SK-N-SH treated with all-trans-retinoic acid at 6 μM for 48 hours (cell line): ENCODE data around the gene ZNF331.

Source experiments
- ATAC-seq: fragments of 200-7000 bp; cut with Tn5 transposase; 3 replicates; pipeline ENCODE4 v1.9.1; 2020; ENCODE audit warnings: mild to moderate bottlenecking, moderate library complexity
- ARNTL ChIP-seq: fragments of 450-650 bp; formaldehyde crosslinking; IDR thresholded peaks from 2 replicates; pipeline ENCODE4 v1.5.0; 2020; ENCODE audit warnings: low read depth, mild to moderate bottlenecking, moderate library complexity, borderline replicate concordance
- BACH2 ChIP-seq: fragments of 250-450 bp; sonication (Bioruptor Pico); IDR thresholded peaks from 2 replicates; pipeline ENCODE4 v1.9.0; 2021; ENCODE audit warnings: mild to moderate bottlenecking, borderline replicate concordance
- CSDC2 ChIP-seq: fragments of 250-450 bp; sonication (Bioruptor Pico); IDR thresholded peaks from 2 replicates; pipeline ENCODE4 v1.5.0; 2020; ENCODE audit warnings: mild to moderate bottlenecking, moderate library complexity
- ESRRG ChIP-seq: fragments of 250-450 bp; sonication (Bioruptor Pico); IDR thresholded peaks from 2 replicates; pipeline ENCODE4 v1.6.1; 2021; ENCODE audit warnings: mild to moderate bottlenecking
- GLIS3 ChIP-seq: fragments of 250-450 bp; sonication (Bioruptor Pico); IDR thresholded peaks from 2 replicates; pipeline ENCODE4 v1.5.0; 2020; ENCODE audit warnings: mild to moderate bottlenecking, moderate library complexity
- ISL1 ChIP-seq: fragments of 250-450 bp; sonication (Bioruptor Pico); IDR thresholded peaks from 2 replicates; pipeline ENCODE4 v2.1.2; 2022; ENCODE audit warnings: mild to moderate bottlenecking, moderate library complexity
- OSR1 ChIP-seq: fragments of 250-450 bp; sonication (Bioruptor Pico); IDR thresholded peaks from 2 replicates; pipeline ENCODE4 v1.8.0; 2022; ENCODE audit warnings: moderate library complexity, mild to moderate bottlenecking, inconsistent platforms
- PPARA ChIP-seq: fragments of 250-450 bp; sonication (Bioruptor Pico); IDR thresholded peaks from 2 replicates; pipeline ENCODE4 v1.5.0; 2020; ENCODE audit warnings: mild to moderate bottlenecking, borderline replicate concordance
- RARB ChIP-seq: fragments of 250-450 bp; sonication (Bioruptor Pico); IDR thresholded peaks from 2 replicates; pipeline ENCODE4 v1.8.0; 2021; ENCODE audit warnings: mild to moderate bottlenecking, moderate library complexity
- SNAI2 ChIP-seq: fragments of 250-450 bp; sonication (Bioruptor Pico); IDR thresholded peaks from 2 replicates; pipeline ENCODE4 v1.5.0; 2020; ENCODE audit warnings: mild to moderate bottlenecking, moderate library complexity
- TOX ChIP-seq: fragments of 250-450 bp; sonication (Bioruptor Pico); IDR thresholded peaks from 2 replicates; pipeline ENCODE4 v1.8.0; 2021; ENCODE audit warnings: mild to moderate bottlenecking, moderate library complexity, borderline replicate concordance
- ZC3H10 ChIP-seq: fragments of 250-450 bp; sonication (Bioruptor Pico); IDR thresholded peaks from 2 replicates; pipeline ENCODE4 v1.5.1; 2021; ENCODE audit warnings: mild to moderate bottlenecking, moderate library complexity
- ZFP3 ChIP-seq: fragments of 250-450 bp; sonication (Bioruptor Pico); IDR thresholded peaks from 2 replicates; pipeline ENCODE4 v1.5.0; 2020; ENCODE audit warnings: mild to moderate bottlenecking, moderate library complexity
- ZFP30 ChIP-seq: fragments of 450-650 bp; formaldehyde crosslinking; IDR thresholded peaks from 2 replicates; pipeline ENCODE4 v1.5.0; 2022; ENCODE audit warnings: mild to moderate bottlenecking, moderate library complexity
- ZNF565 ChIP-seq: fragments of 450-650 bp; formaldehyde crosslinking; conservative IDR thresholded peaks from 2 replicates; pipeline ENCODE4 v1.5.0; 2020; ENCODE audit warnings: low read depth, mild to moderate bottlenecking, moderate library complexity
- ZNF70 ChIP-seq: fragments of 450-650 bp; formaldehyde crosslinking; IDR thresholded peaks from 2 replicates; pipeline ENCODE4 v1.5.0; 2020; ENCODE audit warnings: mild to moderate bottlenecking, moderate library complexity
- ZNF8 ChIP-seq: fragments of 450-650 bp; formaldehyde crosslinking; IDR thresholded peaks from 2 replicates; pipeline ENCODE4 v1.5.0; 2020; ENCODE audit warnings: mild to moderate bottlenecking, moderate library complexity
- TF ChIP-seq, protein P1 (sequence below): fragments of 250-450 bp; sonication (Bioruptor Pico); IDR thresholded peaks from 2 replicates; pipeline ENCODE4 v1.5.1; 2020; ENCODE audit warnings: low read depth, mild to moderate bottlenecking, moderate library complexity
- TF ChIP-seq, protein P2 (sequence below): fragments of 250-450 bp; sonication (Bioruptor Pico); IDR thresholded peaks from 2 replicates; pipeline ENCODE4 v1.5.0; 2020; ENCODE audit warnings: mild to moderate bottlenecking, moderate library complexity
- TF ChIP-seq, protein P3 (sequence below): fragments of 250-450 bp; sonication (Bioruptor Pico); IDR thresholded peaks from 2 replicates; pipeline ENCODE4 v1.8.0; 2020; ENCODE audit warnings: mild to moderate bottlenecking, moderate library complexity, borderline replicate concordance
- TF ChIP-seq, protein P4 (sequence below): fragments of 250-450 bp; sonication (Bioruptor Pico); IDR thresholded peaks from 2 replicates; pipeline ENCODE4 v1.5.1; 2021; ENCODE audit warnings: mild to moderate bottlenecking, moderate library complexity
- TF ChIP-seq, protein P5 (sequence below): fragments of 250-450 bp; sonication (Bioruptor Pico); IDR thresholded peaks from 2 replicates; pipeline ENCODE4 v1.8.0; 2021; ENCODE audit warnings: low read depth, mild to moderate bottlenecking, moderate library complexity, borderline replicate concordance

ZNF331 gene

DNA sequence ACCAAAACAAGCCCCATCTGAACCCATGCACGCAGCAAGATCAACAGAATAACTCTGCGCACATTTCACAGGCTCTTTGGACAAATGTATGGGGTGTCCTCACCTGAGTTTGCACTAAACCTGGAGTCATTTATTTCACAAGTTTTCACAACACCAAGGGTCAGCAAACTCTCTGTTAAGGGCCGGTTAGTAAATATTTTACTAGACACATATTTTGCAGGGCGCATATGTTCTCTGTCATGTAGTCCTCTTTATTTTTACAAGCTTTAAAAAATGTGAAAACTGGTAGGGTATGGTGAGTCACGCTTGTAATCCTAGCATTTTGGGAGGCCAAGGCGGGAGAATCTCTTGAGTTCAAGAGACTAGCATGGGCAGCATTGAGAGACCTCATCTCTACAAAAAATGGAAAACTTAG lies 48.3 kb downstream of the ZNF331 start (continued):
- TF ChIP-seq, protein P1, sequence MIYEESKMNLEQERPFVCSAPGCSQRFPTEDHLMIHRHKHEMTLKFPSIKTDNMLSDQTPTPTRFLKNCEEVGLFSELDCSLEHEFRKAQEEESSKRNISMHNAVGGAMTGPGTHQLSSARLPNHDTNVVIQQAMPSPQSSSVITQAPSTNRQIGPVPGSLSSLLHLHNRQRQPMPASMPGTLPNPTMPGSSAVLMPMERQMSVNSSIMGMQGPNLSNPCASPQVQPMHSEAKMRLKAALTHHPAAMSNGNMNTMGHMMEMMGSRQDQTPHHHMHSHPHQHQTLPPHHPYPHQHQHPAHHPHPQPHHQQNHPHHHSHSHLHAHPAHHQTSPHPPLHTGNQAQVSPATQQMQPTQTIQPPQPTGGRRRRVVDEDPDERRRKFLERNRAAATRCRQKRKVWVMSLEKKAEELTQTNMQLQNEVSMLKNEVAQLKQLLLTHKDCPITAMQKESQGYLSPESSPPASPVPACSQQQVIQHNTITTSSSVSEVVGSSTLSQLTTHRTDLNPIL = no peak

DNA sequence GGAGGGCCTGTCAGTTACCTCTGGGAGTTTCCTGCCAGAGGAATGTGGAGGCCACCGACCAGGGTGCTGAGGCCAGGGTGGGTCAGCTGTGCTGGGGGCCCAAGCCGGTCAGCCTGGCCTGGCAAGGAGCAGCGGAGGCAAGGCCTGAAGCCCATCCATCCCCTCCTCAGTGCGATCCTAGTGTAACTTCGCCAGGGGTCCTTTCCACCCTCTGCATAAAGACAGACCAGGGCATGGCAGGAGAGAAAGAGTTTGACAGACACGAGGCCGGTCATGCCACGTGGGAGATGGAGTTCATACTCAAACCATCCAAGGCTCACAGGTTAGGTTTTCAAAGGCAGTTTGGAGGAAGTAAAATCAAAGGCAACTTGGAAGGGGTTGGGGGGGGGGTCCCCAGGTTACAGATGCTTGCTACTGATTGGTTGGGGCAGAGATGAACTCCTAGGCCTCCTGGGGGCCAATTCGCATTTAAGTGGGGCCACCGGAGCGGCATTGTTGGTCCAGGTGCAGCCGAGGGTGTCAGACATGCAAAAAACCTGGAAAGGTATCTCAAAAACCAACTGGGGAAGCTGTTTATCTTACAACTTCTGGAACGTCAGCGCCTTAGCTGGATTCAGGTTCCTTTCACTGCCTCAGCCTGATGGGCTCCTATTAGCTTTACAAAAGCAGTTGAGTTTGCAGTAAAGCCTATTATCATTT lies 57.0 kb downstream of the ZNF331 start:
- ATAC-seq = no peak
- TF ChIP-seq OSR1 (CRISPR knock-in tag) (no peak), RARB (CRISPR knock-in tag) (no peak), PPARA (CRISPR knock-in tag) (no peak), ZNF70 (no peak), GLIS3 (no peak), ISL1 (CRISPR knock-in tag) (no peak), ZC3H10 (no peak), SNAI2 (CRISPR knock-in tag) (no peak), ZNF8 (no peak), ZFP30 (no peak), ARNTL (CRISPR knock-in tag) (no peak), CSDC2 (no peak), ESRRG (CRISPR knock-in tag) (no peak), ZNF565 (CRISPR knock-in tag) (no peak)
- TF ChIP-seq, protein P1 = no peak
- TF ChIP-seq, protein P2, sequence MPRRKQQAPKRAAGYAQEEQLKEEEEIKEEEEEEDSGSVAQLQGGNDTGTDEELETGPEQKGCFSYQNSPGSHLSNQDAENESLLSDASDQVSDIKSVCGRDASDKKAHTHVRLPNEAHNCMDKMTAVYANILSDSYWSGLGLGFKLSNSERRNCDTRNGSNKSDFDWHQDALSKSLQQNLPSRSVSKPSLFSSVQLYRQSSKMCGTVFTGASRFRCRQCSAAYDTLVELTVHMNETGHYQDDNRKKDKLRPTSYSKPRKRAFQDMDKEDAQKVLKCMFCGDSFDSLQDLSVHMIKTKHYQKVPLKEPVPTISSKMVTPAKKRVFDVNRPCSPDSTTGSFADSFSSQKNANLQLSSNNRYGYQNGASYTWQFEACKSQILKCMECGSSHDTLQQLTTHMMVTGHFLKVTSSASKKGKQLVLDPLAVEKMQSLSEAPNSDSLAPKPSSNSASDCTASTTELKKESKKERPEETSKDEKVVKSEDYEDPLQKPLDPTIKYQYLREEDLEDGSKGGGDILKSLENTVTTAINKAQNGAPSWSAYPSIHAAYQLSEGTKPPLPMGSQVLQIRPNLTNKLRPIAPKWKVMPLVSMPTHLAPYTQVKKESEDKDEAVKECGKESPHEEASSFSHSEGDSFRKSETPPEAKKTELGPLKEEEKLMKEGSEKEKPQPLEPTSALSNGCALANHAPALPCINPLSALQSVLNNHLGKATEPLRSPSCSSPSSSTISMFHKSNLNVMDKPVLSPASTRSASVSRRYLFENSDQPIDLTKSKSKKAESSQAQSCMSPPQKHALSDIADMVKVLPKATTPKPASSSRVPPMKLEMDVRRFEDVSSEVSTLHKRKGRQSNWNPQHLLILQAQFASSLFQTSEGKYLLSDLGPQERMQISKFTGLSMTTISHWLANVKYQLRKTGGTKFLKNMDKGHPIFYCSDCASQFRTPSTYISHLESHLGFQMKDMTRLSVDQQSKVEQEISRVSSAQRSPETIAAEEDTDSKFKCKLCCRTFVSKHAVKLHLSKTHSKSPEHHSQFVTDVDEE (CRISPR knock-in tag) = no peak
- TF ChIP-seq, protein P3, sequence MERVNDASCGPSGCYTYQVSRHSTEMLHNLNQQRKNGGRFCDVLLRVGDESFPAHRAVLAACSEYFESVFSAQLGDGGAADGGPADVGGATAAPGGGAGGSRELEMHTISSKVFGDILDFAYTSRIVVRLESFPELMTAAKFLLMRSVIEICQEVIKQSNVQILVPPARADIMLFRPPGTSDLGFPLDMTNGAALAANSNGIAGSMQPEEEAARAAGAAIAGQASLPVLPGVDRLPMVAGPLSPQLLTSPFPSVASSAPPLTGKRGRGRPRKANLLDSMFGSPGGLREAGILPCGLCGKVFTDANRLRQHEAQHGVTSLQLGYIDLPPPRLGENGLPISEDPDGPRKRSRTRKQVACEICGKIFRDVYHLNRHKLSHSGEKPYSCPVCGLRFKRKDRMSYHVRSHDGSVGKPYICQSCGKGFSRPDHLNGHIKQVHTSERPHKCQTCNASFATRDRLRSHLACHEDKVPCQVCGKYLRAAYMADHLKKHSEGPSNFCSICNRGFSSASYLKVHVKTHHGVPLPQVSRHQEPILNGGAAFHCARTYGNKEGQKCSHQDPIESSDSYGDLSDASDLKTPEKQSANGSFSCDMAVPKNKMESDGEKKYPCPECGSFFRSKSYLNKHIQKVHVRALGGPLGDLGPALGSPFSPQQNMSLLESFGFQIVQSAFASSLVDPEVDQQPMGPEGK = no peak

DNA sequence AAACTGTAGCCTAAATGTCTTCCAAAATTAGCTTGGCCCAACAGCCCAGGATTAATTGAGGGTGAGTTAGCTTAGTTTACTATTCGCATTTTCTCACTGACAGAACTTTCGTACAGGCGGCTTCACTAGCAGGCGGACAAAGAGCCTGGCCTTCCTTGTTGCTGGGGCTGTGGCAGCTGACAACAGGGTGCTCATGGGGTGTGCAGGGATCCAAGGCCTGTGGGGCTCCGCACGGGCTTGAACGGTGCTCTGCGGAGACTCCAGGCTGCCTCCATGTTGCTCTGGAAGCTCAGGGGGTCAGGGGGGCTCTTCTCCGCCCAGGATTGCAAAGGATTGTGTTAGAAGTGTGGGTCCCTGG lies 57.5 kb downstream of the ZNF331 start:
- TF ChIP-seq, protein P4, sequence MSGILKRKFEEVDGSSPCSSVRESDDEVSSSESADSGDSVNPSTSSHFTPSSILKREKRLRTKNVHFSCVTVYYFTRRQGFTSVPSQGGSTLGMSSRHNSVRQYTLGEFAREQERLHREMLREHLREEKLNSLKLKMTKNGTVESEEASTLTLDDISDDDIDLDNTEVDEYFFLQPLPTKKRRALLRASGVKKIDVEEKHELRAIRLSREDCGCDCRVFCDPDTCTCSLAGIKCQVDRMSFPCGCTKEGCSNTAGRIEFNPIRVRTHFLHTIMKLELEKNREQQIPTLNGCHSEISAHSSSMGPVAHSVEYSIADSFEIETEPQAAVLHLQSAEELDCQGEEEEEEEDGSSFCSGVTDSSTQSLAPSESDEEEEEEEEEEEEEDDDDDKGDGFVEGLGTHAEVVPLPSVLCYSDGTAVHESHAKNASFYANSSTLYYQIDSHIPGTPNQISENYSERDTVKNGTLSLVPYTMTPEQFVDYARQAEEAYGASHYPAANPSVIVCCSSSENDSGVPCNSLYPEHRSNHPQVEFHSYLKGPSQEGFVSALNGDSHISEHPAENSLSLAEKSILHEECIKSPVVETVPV (CRISPR knock-in tag) = no peak
- TF ChIP-seq CSDC2 (no peak), BACH2 (CRISPR knock-in tag) (no peak), PPARA (CRISPR knock-in tag) (no peak), SNAI2 (CRISPR knock-in tag) (no peak), ARNTL (CRISPR knock-in tag) (no peak), ZFP3 (CRISPR knock-in tag) (no peak), ESRRG (CRISPR knock-in tag) (no peak), RARB (CRISPR knock-in tag) (no peak), OSR1 (CRISPR knock-in tag) (no peak), ZNF70 (no peak), ZFP30 (no peak), TOX (no peak)
- TF ChIP-seq, protein P2 (CRISPR knock-in tag) = no peak
- TF ChIP-seq, protein P5, sequence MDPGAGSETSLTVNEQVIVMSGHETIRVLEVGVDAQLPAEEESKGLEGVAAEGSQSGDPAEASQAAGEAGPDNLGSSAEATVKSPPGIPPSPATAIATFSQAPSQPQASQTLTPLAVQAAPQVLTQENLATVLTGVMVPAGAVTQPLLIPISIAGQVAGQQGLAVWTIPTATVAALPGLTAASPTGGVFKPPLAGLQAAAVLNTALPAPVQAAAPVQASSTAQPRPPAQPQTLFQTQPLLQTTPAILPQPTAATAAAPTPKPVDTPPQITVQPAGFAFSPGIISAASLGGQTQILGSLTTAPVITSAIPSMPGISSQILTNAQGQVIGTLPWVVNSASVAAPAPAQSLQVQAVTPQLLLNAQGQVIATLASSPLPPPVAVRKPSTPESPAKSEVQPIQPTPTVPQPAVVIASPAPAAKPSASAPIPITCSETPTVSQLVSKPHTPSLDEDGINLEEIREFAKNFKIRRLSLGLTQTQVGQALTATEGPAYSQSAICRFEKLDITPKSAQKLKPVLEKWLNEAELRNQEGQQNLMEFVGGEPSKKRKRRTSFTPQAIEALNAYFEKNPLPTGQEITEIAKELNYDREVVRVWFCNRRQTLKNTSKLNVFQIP (CRISPR knock-in tag) = no peak
- no peak for ATAC-seq
